Measurements from ENCODE around the gene ZBTB38.

The ZBTB38 gene, protein sequence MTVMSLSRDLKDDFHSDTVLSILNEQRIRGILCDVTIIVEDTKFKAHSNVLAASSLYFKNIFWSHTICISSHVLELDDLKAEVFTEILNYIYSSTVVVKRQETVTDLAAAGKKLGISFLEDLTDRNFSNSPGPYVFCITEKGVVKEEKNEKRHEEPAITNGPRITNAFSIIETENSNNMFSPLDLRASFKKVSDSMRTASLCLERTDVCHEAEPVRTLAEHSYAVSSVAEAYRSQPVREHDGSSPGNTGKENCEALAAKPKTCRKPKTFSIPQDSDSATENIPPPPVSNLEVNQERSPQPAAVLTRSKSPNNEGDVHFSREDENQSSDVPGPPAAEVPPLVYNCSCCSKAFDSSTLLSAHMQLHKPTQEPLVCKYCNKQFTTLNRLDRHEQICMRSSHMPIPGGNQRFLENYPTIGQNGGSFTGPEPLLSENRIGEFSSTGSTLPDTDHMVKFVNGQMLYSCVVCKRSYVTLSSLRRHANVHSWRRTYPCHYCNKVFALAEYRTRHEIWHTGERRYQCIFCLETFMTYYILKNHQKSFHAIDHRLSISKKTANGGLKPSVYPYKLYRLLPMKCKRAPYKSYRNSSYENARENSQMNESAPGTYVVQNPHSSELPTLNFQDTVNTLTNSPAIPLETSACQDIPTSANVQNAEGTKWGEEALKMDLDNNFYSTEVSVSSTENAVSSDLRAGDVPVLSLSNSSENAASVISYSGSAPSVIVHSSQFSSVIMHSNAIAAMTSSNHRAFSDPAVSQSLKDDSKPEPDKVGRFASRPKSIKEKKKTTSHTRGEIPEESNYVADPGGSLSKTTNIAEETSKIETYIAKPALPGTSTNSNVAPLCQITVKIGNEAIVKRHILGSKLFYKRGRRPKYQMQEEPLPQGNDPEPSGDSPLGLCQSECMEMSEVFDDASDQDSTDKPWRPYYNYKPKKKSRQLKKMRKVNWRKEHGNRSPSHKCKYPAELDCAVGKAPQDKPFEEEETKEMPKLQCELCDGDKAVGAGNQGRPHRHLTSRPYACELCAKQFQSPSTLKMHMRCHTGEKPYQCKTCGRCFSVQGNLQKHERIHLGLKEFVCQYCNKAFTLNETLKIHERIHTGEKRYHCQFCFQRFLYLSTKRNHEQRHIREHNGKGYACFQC (N-terminal part only)

DNA sequence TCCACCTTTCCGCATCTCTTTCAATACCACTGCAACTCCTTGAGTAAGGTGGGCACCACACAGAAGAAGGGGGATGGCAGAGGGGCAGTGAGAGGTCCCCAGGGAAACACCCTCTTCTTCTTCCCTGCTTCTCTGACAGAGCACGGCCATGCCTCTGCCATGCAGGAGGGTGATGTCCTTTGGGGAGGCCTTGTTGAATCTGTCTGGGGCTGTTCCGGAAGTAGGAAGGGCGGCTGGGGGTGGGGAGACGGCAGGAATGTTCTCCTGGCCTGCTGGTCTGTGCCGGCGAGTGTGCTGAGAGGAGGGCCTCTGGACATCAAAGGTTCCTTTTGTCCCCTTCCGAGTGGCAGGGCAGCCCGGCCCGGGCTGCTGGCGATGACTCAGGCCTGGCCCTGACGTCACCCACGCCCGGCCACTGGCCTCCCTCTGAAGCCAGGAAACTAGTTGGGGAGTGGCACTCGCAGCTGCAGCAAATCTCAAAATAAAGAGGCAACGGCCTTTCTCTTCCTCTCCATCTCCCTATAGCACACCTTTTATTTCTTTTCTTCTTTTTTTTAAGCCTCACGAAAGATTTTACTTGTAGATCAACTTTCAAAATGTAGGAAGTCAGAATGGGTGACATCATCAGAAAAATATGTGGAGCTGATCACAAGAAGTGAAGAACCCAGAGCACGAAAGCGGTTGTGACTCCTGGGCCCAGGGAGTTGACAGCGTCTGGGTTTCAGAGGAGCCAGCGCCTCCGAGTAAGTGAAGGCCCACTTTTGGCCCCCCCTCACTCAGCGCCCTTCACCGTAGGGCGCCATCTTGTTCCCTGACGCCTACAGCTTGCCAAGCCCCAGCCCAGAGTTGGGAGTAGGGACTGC lies at the start of gene ZBTB38:
ZBTB38 (plus strand) TSS at position 443 of the 863 bp plus-strand sequence. CDS start 73,885 bp downstream, outside the sequence.
- peaks cover 11% of the 10 kb centered on the region for H3K4me1 Mint-ChIP-seq (ENCODE audit: low read depth)
- no peaks in the 10 kb centered on the region for H3K27me3 Mint-ChIP-seq (ENCODE audit: low read depth)
- peak within 1 kb of the TSS; percentile 41 for H3K27ac Mint-ChIP-seq
- H3K4me3 Mint-ChIP-seq: no peak within 1 kb of the TSS
- peaks cover 2% of the 10 kb centered on the region for H3K36me3 Mint-ChIP-seq (ENCODE audit: low read depth)
- H3K9me3 Mint-ChIP-seq: no peaks in the 10 kb centered on the region

GRCh38 chr3:141320399-141321108 lies 47.8 kb upstream of the ZBTB38 start:
- Mint-ChIP-seq H3K27ac (peak overlapping the region; percentile 35), H3K9me3 (no peaks in the 10 kb centered on the region), H3K4me3 (no peak overlapping the region), H3K36me3 (ENCODE audit: low read depth) (peaks cover 2% of the 10 kb centered on the region), H3K27me3 (ENCODE audit: low read depth) (no peaks in the 10 kb centered on the region), H3K4me1 (ENCODE audit: low read depth) (peaks cover 9% of the 10 kb centered on the region)

GRCh38 chr3:141321109-141321497 lies 47.2 kb upstream of the ZBTB38 start:
- Mint-ChIP-seq H3K4me3 (no peak overlapping the region), H3K4me1 (ENCODE audit: low read depth) (peaks cover 9% of the 10 kb centered on the region), H3K36me3 (ENCODE audit: low read depth) (peaks cover 2% of the 10 kb centered on the region), H3K27me3 (ENCODE audit: low read depth) (no peaks in the 10 kb centered on the region), H3K9me3 (no peaks in the 10 kb centered on the region), H3K27ac (no peak overlapping the region)

DNA sequence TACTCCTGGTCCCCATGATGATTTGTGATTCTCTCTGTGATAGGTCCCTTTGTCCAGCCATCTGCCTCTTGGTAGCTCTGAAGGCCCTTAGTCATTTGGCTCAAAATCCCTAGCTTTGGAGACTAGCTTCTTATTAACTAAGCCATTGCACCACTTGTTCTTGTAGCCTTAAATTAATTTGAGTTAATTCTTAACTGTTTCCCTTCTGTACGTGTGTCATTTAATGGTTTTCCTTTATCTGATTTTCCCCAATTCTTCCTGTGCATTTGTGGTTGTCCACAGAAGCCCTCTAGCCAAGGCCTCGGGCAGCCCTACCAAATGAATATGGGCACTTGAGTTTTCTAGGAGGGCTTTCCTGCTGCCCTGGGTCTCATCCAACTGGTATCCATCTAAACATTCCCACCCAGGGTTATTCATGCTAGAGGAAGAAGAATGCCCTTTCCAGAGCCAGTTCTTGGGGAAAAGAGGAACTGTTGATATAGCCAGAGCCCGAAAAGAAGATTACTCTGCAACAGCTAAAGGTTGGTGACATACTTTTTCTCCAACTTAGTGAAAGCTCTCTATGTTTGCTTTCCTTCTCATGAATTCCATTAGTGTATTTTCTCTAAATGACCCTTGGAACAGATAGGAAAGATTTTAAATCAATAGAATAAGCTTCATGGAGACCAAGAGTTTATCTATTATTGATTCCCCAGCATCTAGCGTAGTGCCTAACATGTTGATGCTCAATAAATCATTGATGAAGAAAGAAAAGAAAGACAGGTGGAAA lies 44.2 kb upstream of the ZBTB38 start:
- H3K27me3 Mint-ChIP-seq (ENCODE audit: low read depth): no peaks in the 10 kb centered on the region
- H3K4me3 Mint-ChIP-seq: no peak overlapping the region
- peaks cover 2% of the 10 kb centered on the region for H3K36me3 Mint-ChIP-seq (ENCODE audit: low read depth)
- no peaks in the 10 kb centered on the region for H3K9me3 Mint-ChIP-seq
- H3K4me1 Mint-ChIP-seq (ENCODE audit: low read depth): peaks cover 14% of the 10 kb centered on the region
- no peak overlapping the region for H3K27ac Mint-ChIP-seq

GRCh38 chr3:141326123-141326522 lies 42.2 kb upstream of the ZBTB38 start:
- Mint-ChIP-seq H3K27me3 (ENCODE audit: low read depth) (no peaks in the 10 kb centered on the region), H3K4me1 (ENCODE audit: low read depth) (peaks cover 6% of the 10 kb centered on the region), H3K36me3 (ENCODE audit: low read depth) (peaks cover 2% of the 10 kb centered on the region), H3K9me3 (no peaks in the 10 kb centered on the region), H3K4me3 (no peak overlapping the region), H3K27ac (no peak overlapping the region)

- H3K27ac Mint-ChIP-seq: no peak overlapping the region
Observed at GRCh38 chr3:141326626-141327025, 41.7 kb upstream of the ZBTB38 start.

DNA sequence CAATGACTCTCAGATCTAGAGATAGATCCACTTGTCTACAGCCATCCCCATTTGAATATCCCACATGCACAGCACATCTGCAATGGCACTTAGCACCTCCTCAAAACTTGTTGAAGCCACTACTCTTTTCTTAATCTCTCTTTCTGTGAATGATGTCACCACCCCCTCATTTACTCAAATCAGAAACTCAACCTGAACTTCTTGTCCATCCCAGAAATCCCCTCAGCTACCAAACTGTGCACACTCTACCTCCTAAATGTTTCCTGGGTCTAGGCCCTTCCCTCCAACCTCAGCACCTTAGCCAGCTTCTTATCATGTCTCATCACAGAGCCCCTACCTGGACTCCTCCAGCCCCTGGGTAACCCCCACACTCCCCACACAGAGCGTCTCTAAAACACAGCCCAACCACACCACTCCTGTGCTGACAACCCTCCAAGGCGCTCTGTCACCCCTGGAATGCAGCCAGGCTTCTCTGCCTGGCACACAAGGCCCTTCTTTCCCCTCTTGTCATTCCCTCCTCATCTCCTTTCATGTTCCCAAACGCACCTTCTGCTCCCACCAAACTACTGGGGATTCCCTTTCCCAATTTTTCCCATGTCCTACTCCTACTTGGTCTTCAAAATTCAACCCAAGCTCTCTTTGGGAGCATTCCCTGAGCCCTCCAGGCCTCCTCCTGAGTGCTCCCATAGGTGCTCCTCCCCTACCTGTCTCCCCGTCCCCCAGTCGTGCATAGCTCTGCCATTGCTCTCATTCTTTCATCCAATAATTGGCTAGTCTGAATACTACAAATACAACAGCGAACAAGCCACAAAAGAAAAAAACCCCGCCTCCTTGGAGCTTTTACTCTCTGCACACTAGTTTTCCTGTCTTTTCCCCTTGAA lies 39.8 kb upstream of the ZBTB38 start:
- peaks cover 6% of the 10 kb centered on the region for H3K4me1 Mint-ChIP-seq (ENCODE audit: low read depth)
- no peaks in the 10 kb centered on the region for H3K9me3 Mint-ChIP-seq
- H3K27me3 Mint-ChIP-seq (ENCODE audit: low read depth): no peaks in the 10 kb centered on the region
- peak overlapping the region; percentile 21 for H3K27ac Mint-ChIP-seq
- H3K36me3 Mint-ChIP-seq (ENCODE audit: low read depth): no peaks in the 10 kb centered on the region
- no peak overlapping the region for H3K4me3 Mint-ChIP-seq

More at GRCh38 chr3:141326626-141327025, 41.7 kb upstream of the ZBTB38 start:
- no peak overlapping the region for H3K4me3 Mint-ChIP-seq
- H3K4me1 Mint-ChIP-seq (ENCODE audit: low read depth): peaks cover 6% of the 10 kb centered on the region
- no peaks in the 10 kb centered on the region for H3K9me3 Mint-ChIP-seq
- peaks cover 2% of the 10 kb centered on the region for H3K36me3 Mint-ChIP-seq (ENCODE audit: low read depth)
- H3K27me3 Mint-ChIP-seq (ENCODE audit: low read depth): no peaks in the 10 kb centered on the region

- peaks cover 6% of the 10 kb centered on the region for H3K4me1 Mint-ChIP-seq (ENCODE audit: low read depth)
- no peaks in the 10 kb centered on the region for H3K27me3 Mint-ChIP-seq (ENCODE audit: low read depth)
- H3K9me3 Mint-ChIP-seq: no peaks in the 10 kb centered on the region
- H3K4me3 Mint-ChIP-seq: no peak overlapping the region
- H3K27ac Mint-ChIP-seq: no peak overlapping the region
- H3K36me3 Mint-ChIP-seq (ENCODE audit: low read depth): no peaks in the 10 kb centered on the region
Observed at GRCh38 chr3:141330235-141330634, 38.1 kb upstream of the ZBTB38 start.

DNA sequence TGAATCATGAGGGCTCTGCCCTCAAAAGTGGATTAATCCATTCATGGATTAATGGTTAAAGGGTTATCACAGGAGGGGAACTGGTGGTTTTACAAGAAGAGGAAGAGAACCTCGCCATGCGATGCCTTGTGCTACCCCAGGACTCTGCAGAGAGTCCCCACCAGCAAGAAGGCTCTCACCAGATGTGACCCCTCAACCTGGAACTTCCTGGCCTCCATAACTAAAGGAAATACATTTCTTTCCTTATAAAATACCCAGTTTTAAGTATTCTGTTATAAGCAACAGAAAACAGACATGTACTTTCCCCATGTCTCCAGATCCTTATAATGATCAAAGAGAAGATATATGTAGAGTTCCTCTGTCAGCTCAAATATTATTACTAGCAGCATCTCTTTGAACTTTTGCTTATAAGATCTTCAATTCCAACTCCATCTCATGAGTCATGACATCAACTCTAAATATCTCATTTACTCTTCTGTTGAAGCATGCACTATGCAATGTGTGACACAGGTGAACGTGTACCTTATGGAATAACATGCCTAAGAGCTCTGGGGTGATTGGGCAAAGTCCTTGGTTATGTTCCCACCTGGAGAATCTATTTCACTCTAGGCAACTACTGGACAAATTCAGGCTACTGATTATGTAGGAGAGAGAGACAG lies 37.5 kb upstream of the ZBTB38 start:
- Mint-ChIP-seq H3K4me1 (ENCODE audit: low read depth) (peaks cover 6% of the 10 kb centered on the region), H3K27ac (no peak overlapping the region), H3K4me3 (no peak overlapping the region), H3K36me3 (ENCODE audit: low read depth) (no peaks in the 10 kb centered on the region), H3K27me3 (ENCODE audit: low read depth) (no peaks in the 10 kb centered on the region), H3K9me3 (no peaks in the 10 kb centered on the region)

DNA sequence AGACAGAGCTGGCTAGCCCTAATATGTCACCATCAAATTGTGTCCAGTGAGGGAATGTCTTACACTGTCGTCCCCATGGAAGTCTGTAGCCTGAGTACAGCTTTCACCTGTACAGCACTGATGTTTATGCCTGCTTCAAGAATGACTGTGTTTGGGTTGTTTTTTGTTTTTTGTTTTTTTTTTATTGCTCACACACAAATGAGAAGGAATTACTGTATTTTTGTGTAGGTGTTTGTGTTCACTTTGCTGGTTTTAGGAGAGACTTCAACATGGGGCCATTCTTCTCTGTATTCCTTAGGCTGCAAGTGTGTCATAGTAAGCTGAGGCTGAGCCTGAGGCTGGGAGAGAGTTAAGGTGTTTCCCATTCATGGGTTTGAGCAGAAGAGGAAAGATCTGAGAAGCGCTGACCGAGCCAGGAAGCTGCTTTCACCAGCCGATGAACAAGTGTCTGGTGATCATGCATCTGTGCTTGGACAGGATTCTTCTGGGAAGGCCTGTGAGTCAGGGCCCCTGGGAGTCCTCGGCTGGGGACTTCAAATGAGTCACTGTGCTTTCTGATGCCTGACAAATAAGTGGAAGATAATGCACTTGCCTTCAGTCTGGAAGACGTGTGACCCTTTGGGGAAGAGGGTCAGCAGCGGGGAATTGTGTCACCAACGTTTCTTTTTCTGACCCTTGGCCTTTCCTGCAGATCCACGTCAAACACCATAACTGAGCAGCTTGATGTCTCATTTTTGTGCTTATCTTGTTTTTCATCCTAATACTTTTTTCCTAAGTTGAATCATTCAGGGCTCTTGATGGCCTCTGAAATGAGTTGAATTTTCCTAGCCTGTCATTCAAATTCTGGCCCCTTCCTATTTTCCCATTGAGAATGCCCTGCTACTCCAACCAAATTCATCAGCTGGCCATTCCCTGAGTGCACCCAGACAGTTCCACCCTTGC lies 36.7 kb upstream of the ZBTB38 start:
- H3K4me3 Mint-ChIP-seq: no peak overlapping the region
- peaks cover 6% of the 10 kb centered on the region for H3K4me1 Mint-ChIP-seq (ENCODE audit: low read depth)
- no peaks in the 10 kb centered on the region for H3K27me3 Mint-ChIP-seq (ENCODE audit: low read depth)
- H3K9me3 Mint-ChIP-seq: no peaks in the 10 kb centered on the region
- no peaks in the 10 kb centered on the region for H3K36me3 Mint-ChIP-seq (ENCODE audit: low read depth)
- no peak overlapping the region for H3K27ac Mint-ChIP-seq

DNA sequence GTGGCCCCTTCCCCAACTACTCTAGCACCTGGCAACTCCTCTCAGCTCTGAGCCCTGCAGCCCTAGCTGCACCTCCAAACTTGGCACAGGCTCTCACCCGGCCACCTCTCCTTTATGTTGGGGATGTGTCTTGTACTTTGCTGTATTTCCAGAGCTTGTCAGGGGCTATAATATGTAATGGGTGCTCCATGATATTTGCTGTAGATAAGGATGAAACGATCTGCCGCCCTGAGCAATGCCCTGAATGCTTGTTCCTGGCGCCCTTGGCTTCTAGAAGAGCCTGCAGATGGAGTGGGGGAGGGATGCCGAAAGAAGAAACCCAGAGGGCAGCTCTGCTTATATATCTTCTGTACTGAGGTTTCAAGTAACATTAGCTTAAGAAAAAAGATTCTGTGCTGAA lies 35.9 kb upstream of the ZBTB38 start:
- peaks cover 6% of the 10 kb centered on the region for H3K4me1 Mint-ChIP-seq (ENCODE audit: low read depth)
- H3K4me3 Mint-ChIP-seq: no peak overlapping the region
- no peaks in the 10 kb centered on the region for H3K27me3 Mint-ChIP-seq (ENCODE audit: low read depth)
- H3K9me3 Mint-ChIP-seq: no peaks in the 10 kb centered on the region
- peak overlapping the region; percentile 21 for H3K27ac Mint-ChIP-seq
- no peaks in the 10 kb centered on the region for H3K36me3 Mint-ChIP-seq (ENCODE audit: low read depth)
